NCI-H2081 (cell line): ENCODE data around the gene TOB1.
"Not testable (repeated sequence)": the region's sequence is repeated elsewhere in the genome, so short reads cannot be mapped to it uniquely, and the experiment has no call there.

Experiments used
- DNase-seq, 2 experiments: peaks; one replicate each; lab custom pipeline; 2025; lab: John Stamatoyannopoulos, UW

TOB1 gene

GRCh38 chr17:50898369-50899004 is 32.3 kb upstream of the TOB1 start:
- DNase-seq, result no peak

GRCh38 chr17:50894513-50894912 is 28.4 kb upstream of the TOB1 start:
- not testable (repeated sequence) for DNase-seq

GRCh38 chr17:50893183-50893993 is 27.2 kb upstream of the TOB1 start:
- DNase-seq, result no peak

- DNase-seq, result no peak
Observed at GRCh38 chr17:50892101-50892776, 26.1 kb upstream of the TOB1 start.

- no peak for DNase-seq
Observed at GRCh38 chr17:50891577-50891989, 25.4 kb upstream of the TOB1 start.

GRCh38 chr17:50890675-50891516 is 24.7 kb upstream of the TOB1 start:
- no peak for DNase-seq

- no peak for DNase-seq
Observed at GRCh38 chr17:50889528-50890118, 23.5 kb upstream of the TOB1 start.

- DNase-seq, result no peak
Observed at GRCh38 chr17:50887705-50888245, 21.6 kb upstream of the TOB1 start.

GRCh38 chr17:50884439-50885311 is 18.5 kb upstream of the TOB1 start:
- no peak for DNase-seq

GRCh38 chr17:50883850-50884438 is 17.8 kb upstream of the TOB1 start:
- DNase-seq, result no peak

GRCh38 chr17:50882851-50883250 is 16.7 kb upstream of the TOB1 start:
- DNase-seq, result no peak

- DNase-seq, result no peak
Observed at GRCh38 chr17:50881182-50881581, 15.0 kb upstream of the TOB1 start.

- no peak for DNase-seq
Observed at GRCh38 chr17:50879086-50879485, 12.9 kb upstream of the TOB1 start.

- no peak for DNase-seq
Observed at GRCh38 chr17:50877838-50878237, 11.7 kb upstream of the TOB1 start.

GRCh38 chr17:50877042-50877441 is 10.9 kb upstream of the TOB1 start:
- DNase-seq, result not testable (repeated sequence)

GRCh38 chr17:50875074-50875473 is 8.9 kb upstream of the TOB1 start:
- no peak for DNase-seq

- no peak for DNase-seq
Observed at GRCh38 chr17:50872710-50873424, 6.7 kb upstream of the TOB1 start.

- DNase-seq, result no peak
Observed at GRCh38 chr17:50871898-50872297, 5.7 kb upstream of the TOB1 start.

GRCh38 chr17:50871364-50871763 is 5.2 kb upstream of the TOB1 start:
- DNase-seq, result no peak
